ENCODE measurements around the gene CDX1.

The CDX1 gene

DNA sequence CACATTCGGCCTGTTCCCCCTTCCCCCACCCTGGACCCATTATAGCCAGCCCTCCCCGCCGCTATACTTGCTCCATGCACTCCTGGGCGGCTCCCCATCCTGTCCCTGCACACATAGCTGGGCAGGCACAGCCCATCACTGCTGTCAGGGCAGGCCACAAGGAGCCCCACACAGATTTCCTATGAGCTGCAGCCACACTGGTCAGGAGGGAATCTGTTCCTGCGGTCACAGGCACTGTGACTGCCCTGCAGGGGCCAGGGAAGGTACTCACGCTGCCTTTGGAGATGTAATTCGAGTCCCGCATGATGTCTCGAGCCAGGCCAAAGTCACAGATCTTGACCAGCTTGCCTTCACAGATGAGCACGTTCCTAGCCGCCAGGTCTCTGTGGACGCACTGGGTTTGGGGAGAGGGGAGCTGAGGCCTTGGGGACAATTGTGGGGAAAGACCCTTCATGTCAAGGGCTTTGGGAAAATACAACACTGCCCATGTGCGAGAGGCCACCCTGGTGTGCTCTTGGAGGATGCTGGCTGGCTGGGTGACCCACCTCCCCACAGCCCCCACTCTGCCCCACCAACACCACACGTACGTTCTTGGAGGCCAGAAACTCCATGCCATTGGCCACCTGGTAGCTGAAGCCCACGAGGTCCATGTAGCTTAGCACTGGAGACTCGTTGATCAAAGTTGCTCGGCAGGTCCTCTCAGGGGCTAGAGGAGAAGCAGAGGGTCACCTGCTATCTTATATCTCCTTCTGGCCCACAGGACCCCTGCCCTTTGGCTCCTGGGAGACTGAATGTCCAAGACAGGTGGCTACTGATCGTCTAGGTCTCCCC, 45.7 kb upstream of the CDX1 start:
- Histone ChIP-seq H2BK5ac (ENCODE audit: low read length) (no peak overlapping the region), H3K4me2 (ENCODE audit: low read length) (no peak overlapping the region), H3K4me1 (ENCODE audit: control insufficient read depth, low read depth, low read length) (no peaks in the 10 kb centered on the region), H4K5ac (ENCODE audit: low read length) (no peak overlapping the region), H3K9ac (ENCODE audit: low read length) (no peak overlapping the region), H3K56ac (ENCODE audit: low read length) (no peak overlapping the region), H3K4ac (ENCODE audit: low read depth, low read length) (no peak overlapping the region), H3K18ac (ENCODE audit: low read length) (no peak overlapping the region), H2BK120ac (ENCODE audit: low read depth, low read length) (no peak overlapping the region), H4K8ac (ENCODE audit: low read depth, low read length) (no peak overlapping the region), H3K79me1 (ENCODE audit: low read length) (no peaks in the 10 kb centered on the region), H3K27me3 (ENCODE audit: insufficient read depth, low read length, poor library complexity) (no peaks in the 10 kb centered on the region), H2BK15ac (replicated peaks; ENCODE audit: low read depth) (no peak overlapping the region), H3K36me3 (ENCODE audit: control insufficient read depth, insufficient read depth, low read length) (no peaks in the 10 kb centered on the region), H3K27ac (ENCODE audit: low read depth, low read length) (no peak overlapping the region), H2AK5ac (ENCODE audit: low read length) (no peak overlapping the region), H3K23ac (ENCODE audit: low read length) (no peak overlapping the region), H3K79me2 (ENCODE audit: control insufficient read depth, insufficient read depth, low read length) (no peaks in the 10 kb centered on the region), H3K4me3 (ENCODE audit: low read length) (no peak overlapping the region)
- WGBS (ENCODE audit: extremely low coverage, insufficient coverage, low lambda C conversion rate): no CpG with 5 or more reads among the region's 19 CpGs
- no peak for DNase-seq

DNA sequence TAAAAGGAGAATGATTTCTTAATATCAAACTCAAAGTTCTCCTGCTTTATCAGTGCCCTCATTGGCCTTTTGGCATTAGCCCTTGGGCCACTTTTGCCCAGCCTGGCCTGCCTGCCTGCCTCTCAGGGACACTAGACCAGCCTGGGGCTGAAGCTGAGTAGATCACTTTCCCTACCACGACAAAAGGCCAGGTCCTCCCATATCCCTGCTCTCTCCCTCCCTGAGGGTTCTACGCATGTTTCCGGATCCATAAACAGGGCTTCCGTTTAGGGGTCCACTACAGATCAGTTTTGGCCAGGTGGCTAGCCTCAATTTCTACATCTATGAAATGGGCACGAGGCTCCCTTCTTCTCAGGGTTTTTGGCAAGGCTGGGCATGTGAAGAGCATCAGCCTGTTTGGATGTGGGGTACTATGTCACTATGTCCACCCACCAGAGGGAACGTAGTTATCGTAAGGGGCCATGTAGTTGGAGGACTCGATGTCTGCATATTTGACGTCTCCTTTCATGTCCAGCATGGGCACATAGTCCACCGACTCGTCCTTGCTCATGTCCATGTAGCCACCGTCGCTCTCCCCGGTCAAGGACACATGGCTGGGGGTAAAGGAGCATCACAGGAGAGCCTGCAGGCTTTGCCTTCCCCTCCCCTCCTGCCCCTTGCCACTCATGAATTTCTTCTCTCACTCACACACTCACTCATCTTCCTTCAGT, 45.0 kb upstream of the CDX1 start:
- Histone ChIP-seq H3K27ac (ENCODE audit: low read depth, low read length) (no peak overlapping the region), H3K4me1 (ENCODE audit: control insufficient read depth, low read depth, low read length) (peaks cover 6% of the 10 kb centered on the region), H3K79me1 (ENCODE audit: low read length) (no peaks in the 10 kb centered on the region), H3K4ac (ENCODE audit: low read depth, low read length) (no peak overlapping the region), H3K56ac (ENCODE audit: low read length) (no peak overlapping the region), H3K4me2 (ENCODE audit: low read length) (no peak overlapping the region), H4K5ac (ENCODE audit: low read length) (no peak overlapping the region), H2AK5ac (ENCODE audit: low read length) (no peak overlapping the region), H3K23ac (ENCODE audit: low read length) (no peak overlapping the region), H3K9ac (ENCODE audit: low read length) (no peak overlapping the region), H4K8ac (ENCODE audit: low read depth, low read length) (no peak overlapping the region), H2BK15ac (replicated peaks; ENCODE audit: low read depth) (no peak overlapping the region), H3K27me3 (ENCODE audit: insufficient read depth, low read length, poor library complexity) (no peaks in the 10 kb centered on the region), H2BK5ac (ENCODE audit: low read length) (no peak overlapping the region), H3K36me3 (ENCODE audit: control insufficient read depth, insufficient read depth, low read length) (no peaks in the 10 kb centered on the region), H2BK120ac (ENCODE audit: low read depth, low read length) (no peak overlapping the region), H3K18ac (ENCODE audit: low read length) (no peak overlapping the region), H3K79me2 (ENCODE audit: control insufficient read depth, insufficient read depth, low read length) (no peaks in the 10 kb centered on the region), H3K4me3 (ENCODE audit: low read length) (no peak overlapping the region)
- no CpG with 5 or more reads among the region's 14 CpGs for WGBS (ENCODE audit: extremely low coverage, insufficient coverage, low lambda C conversion rate)
- DNase-seq: no peak

- Histone ChIP-seq H3K4me1 (ENCODE audit: control insufficient read depth, low read depth, low read length) (peaks cover 6% of the 10 kb centered on the region), H3K27me3 (ENCODE audit: insufficient read depth, low read length, poor library complexity) (no peaks in the 10 kb centered on the region), H3K79me1 (ENCODE audit: low read length) (no peaks in the 10 kb centered on the region), H3K79me2 (ENCODE audit: control insufficient read depth, insufficient read depth, low read length) (no peaks in the 10 kb centered on the region), H2BK120ac (ENCODE audit: low read depth, low read length) (no peak overlapping the region), H2AK5ac (ENCODE audit: low read length) (no peak overlapping the region), H3K18ac (ENCODE audit: low read length) (no peak overlapping the region), H3K23ac (ENCODE audit: low read length) (no peak overlapping the region), H3K4me3 (ENCODE audit: low read length) (no peak overlapping the region), H3K9ac (ENCODE audit: low read length) (no peak overlapping the region), H2BK15ac (replicated peaks; ENCODE audit: low read depth) (no peak overlapping the region), H4K8ac (ENCODE audit: low read depth, low read length) (no peak overlapping the region), H3K4ac (ENCODE audit: low read depth, low read length) (no peak overlapping the region), H3K56ac (ENCODE audit: low read length) (no peak overlapping the region), H3K27ac (ENCODE audit: low read depth, low read length) (no peak overlapping the region), H3K36me3 (ENCODE audit: control insufficient read depth, insufficient read depth, low read length) (no peaks in the 10 kb centered on the region), H2BK5ac (ENCODE audit: low read length) (no peak overlapping the region), H3K4me2 (ENCODE audit: low read length) (no peak overlapping the region), H4K5ac (ENCODE audit: low read length) (no peak overlapping the region)
- no CpG with 5 or more reads among the region's 5 CpGs for WGBS (ENCODE audit: extremely low coverage, insufficient coverage, low lambda C conversion rate)
- DNase-seq: no peak
These were observed 44.4 kb upstream of the CDX1 start for GRCh38 chr5:150122158-150122510.

- Histone ChIP-seq H3K23ac (ENCODE audit: low read length) (no peak overlapping the region), H3K27ac (ENCODE audit: low read depth, low read length) (no peak overlapping the region), H3K56ac (ENCODE audit: low read length) (no peak overlapping the region), H3K9ac (ENCODE audit: low read length) (no peak overlapping the region), H3K4me2 (ENCODE audit: low read length) (no peak overlapping the region), H3K79me2 (ENCODE audit: control insufficient read depth, insufficient read depth, low read length) (no peaks in the 10 kb centered on the region), H2BK5ac (ENCODE audit: low read length) (no peak overlapping the region), H3K4me1 (ENCODE audit: control insufficient read depth, low read depth, low read length) (peaks cover 6% of the 10 kb centered on the region), H3K18ac (ENCODE audit: low read length) (no peak overlapping the region), H4K8ac (ENCODE audit: low read depth, low read length) (no peak overlapping the region), H3K4me3 (ENCODE audit: low read length) (no peak overlapping the region), H4K5ac (ENCODE audit: low read length) (no peak overlapping the region), H3K27me3 (ENCODE audit: insufficient read depth, low read length, poor library complexity) (no peaks in the 10 kb centered on the region), H3K79me1 (ENCODE audit: low read length) (no peaks in the 10 kb centered on the region), H3K4ac (ENCODE audit: low read depth, low read length) (no peak overlapping the region), H2AK5ac (ENCODE audit: low read length) (no peak overlapping the region), H2BK15ac (replicated peaks; ENCODE audit: low read depth) (no peak overlapping the region), H3K36me3 (ENCODE audit: control insufficient read depth, insufficient read depth, low read length) (no peaks in the 10 kb centered on the region), H2BK120ac (ENCODE audit: low read depth, low read length) (no peak overlapping the region)
- WGBS (ENCODE audit: extremely low coverage, insufficient coverage, low lambda C conversion rate): no CpG with 5 or more reads among the region's 15 CpGs
- no peak for DNase-seq
These were observed 43.8 kb upstream of the CDX1 start for GRCh38 chr5:150122536-150123481.

GRCh38 chr5:150123542-150123941, 43.0 kb upstream of the CDX1 start:
- DNase-seq: no peak
- H3K4me2 ChIP-seq (ENCODE audit: low read length): no peak overlapping the region
- H3K27ac ChIP-seq (ENCODE audit: low read depth, low read length): no peak overlapping the region
- no CpG with 5 or more reads among the region's 4 CpGs for WGBS (ENCODE audit: extremely low coverage, insufficient coverage, low lambda C conversion rate)
- no peaks in the 10 kb centered on the region for H3K79me2 ChIP-seq (ENCODE audit: control insufficient read depth, insufficient read depth, low read length)
- no peak overlapping the region for H3K56ac ChIP-seq (ENCODE audit: low read length)
- no peak overlapping the region for H2AK5ac ChIP-seq (ENCODE audit: low read length)
- H2BK15ac ChIP-seq (replicated peaks; ENCODE audit: low read depth): no peak overlapping the region
- no peaks in the 10 kb centered on the region for H3K36me3 ChIP-seq (ENCODE audit: control insufficient read depth, insufficient read depth, low read length)
- H3K79me1 ChIP-seq (ENCODE audit: low read length): no peaks in the 10 kb centered on the region
- H3K27me3 ChIP-seq (ENCODE audit: insufficient read depth, low read length, poor library complexity): no peaks in the 10 kb centered on the region
- no peak overlapping the region for H2BK5ac ChIP-seq (ENCODE audit: low read length)
- no peak overlapping the region for H4K8ac ChIP-seq (ENCODE audit: low read depth, low read length)
- peaks cover 6% of the 10 kb centered on the region for H3K4me1 ChIP-seq (ENCODE audit: control insufficient read depth, low read depth, low read length)
- H3K4me3 ChIP-seq (ENCODE audit: low read length): no peak overlapping the region
- no peak overlapping the region for H3K23ac ChIP-seq (ENCODE audit: low read length)
- H4K5ac ChIP-seq (ENCODE audit: low read length): no peak overlapping the region
- H3K4ac ChIP-seq (ENCODE audit: low read depth, low read length): no peak overlapping the region
- no peak overlapping the region for H2BK120ac ChIP-seq (ENCODE audit: low read depth, low read length)
- no peak overlapping the region for H3K9ac ChIP-seq (ENCODE audit: low read length)
- H3K18ac ChIP-seq (ENCODE audit: low read length): no peak overlapping the region
